Urothelium cell line (cell line): ENCODE results near the gene CCR6.
"Not testable (repeated sequence)": the region's sequence is repeated elsewhere in the genome, so short reads cannot be mapped to it uniquely, and the experiment has no call there.

ENCODE experiments used
- DNase-seq: peaks from one replicate; pipeline ENCODE4 v3.0.0; 2011; ENCODE audit warnings: low spot score, mixed read lengths
- FAIRE-seq: peaks from 2 replicates; lab custom pipeline; 2011; peaks lifted over from hg19 to GRCh38; lab: Jason Lieb, UNC

Gene CCR6

GRCh38 chr6:167165858-167166471 lies 43.1 kb downstream of the CCR6 start:
- DNase-seq (no peak), FAIRE-seq (no peak)

- not testable (repeated sequence) for DNase-seq
- peak; percentile 83 for FAIRE-seq
Observed at GRCh38 chr6:167167699-167168098, 44.8 kb downstream of the CCR6 start.

GRCh38 chr6:167168296-167168695 lies 45.4 kb downstream of the CCR6 start:
- peak; percentile 93 for FAIRE-seq
- not testable (repeated sequence) for DNase-seq

- not testable (repeated sequence) for DNase-seq, FAIRE-seq
Observed at GRCh38 chr6:167169867-167170266, 47.0 kb downstream of the CCR6 start.

- not testable (repeated sequence) for DNase-seq, FAIRE-seq
Observed at GRCh38 chr6:167171300-167171699, 48.4 kb downstream of the CCR6 start.

- not testable (repeated sequence) for DNase-seq, FAIRE-seq
Observed at GRCh38 chr6:167172011-167172410, 49.1 kb downstream of the CCR6 start.

GRCh38 chr6:167177271-167177670 lies 54.4 kb downstream of the CCR6 start:
- not testable (repeated sequence) for DNase-seq, FAIRE-seq

GRCh38 chr6:167178896-167179655 lies 56.2 kb downstream of the CCR6 start:
- FAIRE-seq, DNase-seq: not testable (repeated sequence)

GRCh38 chr6:167180086-167180485 lies 57.2 kb downstream of the CCR6 start:
- FAIRE-seq, result not testable (repeated sequence)

GRCh38 chr6:167181351-167181750 lies 58.5 kb downstream of the CCR6 start:
- not testable (repeated sequence) for FAIRE-seq, DNase-seq

More at GRCh38 chr6:167180086-167180485, 57.2 kb downstream of the CCR6 start:
- DNase-seq, result not testable (repeated sequence)

GRCh38 chr6:167182913-167183314 lies 60.0 kb downstream of the CCR6 start:
- not testable (repeated sequence) for DNase-seq
- peak; percentile 97 for FAIRE-seq

GRCh38 chr6:167185101-167185500 lies 62.2 kb downstream of the CCR6 start:
- DNase-seq, FAIRE-seq: not testable (repeated sequence)

GRCh38 chr6:167187275-167187674 lies 64.4 kb downstream of the CCR6 start:
- FAIRE-seq, DNase-seq: not testable (repeated sequence)
